ENCODE results near the gene DGLUCY.
"Not testable (repeated sequence)": the region's sequence is repeated elsewhere in the genome, so short reads cannot be mapped to it uniquely, and the experiment has no call there.

DGLUCY gene

DNA sequence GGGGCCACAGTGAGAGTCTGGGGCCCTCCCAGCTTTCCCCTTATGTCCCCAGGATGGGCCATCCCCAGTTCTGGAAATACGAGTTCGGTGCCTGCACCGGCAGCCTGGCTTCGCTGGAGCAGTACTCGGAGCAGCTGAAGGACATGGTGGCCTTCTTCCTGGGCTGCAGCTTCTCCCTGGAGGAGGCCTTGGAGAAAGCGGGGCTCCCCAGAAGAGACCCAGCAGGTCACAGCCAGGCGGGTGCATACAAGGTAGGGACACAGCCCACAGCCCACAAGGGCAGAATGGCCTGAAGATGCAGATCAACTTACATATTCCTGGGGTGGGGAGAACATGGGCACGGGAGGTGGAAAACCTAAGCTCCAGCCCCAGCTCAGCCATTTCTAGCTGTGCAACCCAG lies 56.1 kb downstream of the DGLUCY start:
- DNase-seq (ENCODE audit: low read depth) = no peak

DNA sequence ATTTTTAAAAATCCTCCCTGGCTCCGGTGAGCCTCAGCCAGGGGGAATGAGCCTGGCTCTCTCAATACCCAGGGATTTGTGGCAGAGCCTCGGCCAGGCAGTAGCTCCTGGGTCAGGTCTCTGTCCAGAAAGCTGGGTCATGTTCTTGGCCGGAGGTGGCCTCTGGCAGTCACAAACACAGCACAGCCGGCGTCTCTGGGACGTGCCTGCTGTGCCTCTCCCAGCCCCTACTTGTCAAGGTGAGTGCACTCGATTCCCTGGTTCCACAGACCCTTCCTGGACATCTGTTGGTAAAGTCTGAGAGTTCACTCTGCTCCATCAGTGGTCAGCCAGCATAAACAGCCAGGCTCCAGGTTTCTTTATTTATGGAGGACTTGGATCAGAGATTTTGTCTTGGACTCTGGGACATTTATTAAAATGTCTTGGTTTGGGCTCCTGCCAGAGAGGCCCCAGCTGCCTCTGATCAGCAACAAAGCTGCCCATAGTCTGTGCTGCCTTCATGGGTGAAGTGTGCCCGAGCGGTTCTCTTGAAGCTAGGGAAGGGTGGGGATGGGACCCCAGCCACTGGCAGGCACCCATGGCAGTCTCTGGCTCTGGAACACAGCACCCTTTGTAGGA lies 56.7 kb downstream of the DGLUCY start:
- no peak for DNase-seq (ENCODE audit: low read depth)

DNA sequence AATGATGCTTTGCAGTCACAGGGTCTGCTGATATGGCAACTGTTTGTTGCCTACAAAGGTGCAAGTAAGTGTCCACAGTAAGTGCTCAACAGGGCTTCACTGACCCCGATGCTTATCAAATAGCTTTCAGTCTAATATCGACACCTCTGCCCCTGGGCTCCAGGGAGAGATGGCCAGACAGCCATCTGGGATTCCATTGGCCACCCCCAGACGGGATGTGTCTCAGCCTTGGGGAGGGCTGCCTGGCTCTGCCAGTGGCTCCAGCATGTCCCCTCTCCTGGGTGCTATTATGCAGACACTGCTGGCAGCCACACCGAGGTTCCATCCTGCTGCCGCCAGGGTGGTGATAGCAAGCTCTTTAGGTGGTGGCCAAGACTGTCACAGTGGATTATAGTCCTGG lies 57.4 kb downstream of the DGLUCY start:
- no peak for DNase-seq (ENCODE audit: low read depth)

DNA sequence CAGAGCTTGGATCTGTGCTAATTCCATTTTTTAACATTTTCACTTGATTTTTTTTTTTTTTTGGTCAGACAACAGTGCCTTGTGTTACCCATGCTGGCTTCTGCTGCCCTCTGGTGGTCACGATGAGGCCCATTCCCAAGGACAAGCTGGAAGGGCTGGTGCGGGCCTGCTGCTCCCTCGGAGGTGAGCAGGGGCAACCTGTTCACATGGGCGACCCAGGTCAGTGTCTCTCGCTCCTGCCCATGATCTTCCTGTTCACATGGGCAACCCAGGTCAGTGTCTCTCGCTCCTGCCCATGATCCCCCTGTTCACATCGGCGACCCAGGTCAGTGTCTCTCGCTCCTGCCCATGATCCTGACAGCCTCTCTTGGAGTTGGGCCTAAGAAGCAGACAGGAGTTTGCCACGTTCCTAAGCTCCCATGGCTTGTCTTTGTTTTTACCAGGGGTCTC lies 59.4 kb downstream of the DGLUCY start:
- peak; percentile 55 for DNase-seq (ENCODE audit: low read depth)

DNA sequence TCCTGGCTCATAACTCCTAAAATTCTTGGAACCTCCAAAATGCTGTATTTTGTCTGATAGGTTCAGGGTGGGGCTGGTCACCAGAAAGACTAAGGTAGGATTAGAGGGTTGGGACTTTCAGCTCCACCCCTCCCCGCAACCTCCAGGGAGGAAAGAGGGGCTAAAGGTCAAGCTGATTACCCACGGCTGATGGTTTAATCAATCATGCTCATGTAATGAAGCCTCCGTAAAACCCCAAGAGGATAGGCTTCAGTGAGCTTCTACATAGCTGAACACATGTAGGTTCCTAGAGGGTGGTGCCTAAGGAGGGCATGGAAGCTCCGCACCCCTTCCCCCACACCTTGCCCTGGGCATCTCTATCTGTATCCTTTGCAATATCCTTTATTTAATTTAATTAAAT lies 60.0 kb downstream of the DGLUCY start:
- DNase-seq (ENCODE audit: low read depth) = no peak

DNA sequence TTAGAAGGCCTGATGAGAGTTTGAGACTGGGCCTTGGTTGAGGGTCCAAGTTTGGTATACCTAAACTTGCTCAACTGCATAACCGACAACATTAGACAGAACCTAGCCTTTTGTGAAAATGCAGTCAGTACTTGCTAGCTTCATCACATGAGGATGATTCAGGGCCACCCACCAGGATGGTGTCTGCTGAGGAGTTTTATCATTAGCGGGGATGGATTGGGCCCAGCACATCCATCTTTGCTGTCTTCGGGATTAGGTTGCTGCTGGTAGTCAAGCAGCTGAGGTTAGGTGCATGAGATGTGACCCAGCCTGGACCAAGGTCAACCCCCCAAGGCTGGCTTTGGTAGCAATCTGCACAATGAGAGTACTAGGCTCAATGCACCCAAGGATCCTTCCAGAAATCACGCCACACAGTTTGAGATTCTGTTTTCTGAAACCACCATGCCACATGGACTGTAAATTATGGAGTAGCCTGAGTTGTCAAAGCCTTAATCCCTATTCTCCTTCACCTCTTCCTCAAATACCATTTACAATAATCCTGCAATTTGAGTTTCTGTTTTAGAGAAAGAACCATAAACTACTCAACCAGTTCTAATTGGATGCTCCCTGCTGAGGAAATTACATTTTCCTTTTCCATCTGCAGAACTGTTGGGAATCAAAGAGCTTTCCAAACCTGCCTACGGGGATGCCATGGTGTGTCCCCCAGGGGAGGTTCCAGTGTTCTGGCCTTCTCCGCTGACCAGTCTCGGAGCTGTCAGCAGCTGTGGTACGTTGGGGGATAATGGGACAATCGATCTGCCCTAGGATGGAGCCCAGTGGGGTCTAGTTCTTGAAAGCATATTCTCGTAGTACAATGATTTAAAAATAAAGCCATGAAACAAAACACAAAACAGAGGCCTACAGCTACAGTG lies 61.7 kb downstream of the DGLUCY start:
- no peak for DNase-seq (ENCODE audit: low read depth)

DNA sequence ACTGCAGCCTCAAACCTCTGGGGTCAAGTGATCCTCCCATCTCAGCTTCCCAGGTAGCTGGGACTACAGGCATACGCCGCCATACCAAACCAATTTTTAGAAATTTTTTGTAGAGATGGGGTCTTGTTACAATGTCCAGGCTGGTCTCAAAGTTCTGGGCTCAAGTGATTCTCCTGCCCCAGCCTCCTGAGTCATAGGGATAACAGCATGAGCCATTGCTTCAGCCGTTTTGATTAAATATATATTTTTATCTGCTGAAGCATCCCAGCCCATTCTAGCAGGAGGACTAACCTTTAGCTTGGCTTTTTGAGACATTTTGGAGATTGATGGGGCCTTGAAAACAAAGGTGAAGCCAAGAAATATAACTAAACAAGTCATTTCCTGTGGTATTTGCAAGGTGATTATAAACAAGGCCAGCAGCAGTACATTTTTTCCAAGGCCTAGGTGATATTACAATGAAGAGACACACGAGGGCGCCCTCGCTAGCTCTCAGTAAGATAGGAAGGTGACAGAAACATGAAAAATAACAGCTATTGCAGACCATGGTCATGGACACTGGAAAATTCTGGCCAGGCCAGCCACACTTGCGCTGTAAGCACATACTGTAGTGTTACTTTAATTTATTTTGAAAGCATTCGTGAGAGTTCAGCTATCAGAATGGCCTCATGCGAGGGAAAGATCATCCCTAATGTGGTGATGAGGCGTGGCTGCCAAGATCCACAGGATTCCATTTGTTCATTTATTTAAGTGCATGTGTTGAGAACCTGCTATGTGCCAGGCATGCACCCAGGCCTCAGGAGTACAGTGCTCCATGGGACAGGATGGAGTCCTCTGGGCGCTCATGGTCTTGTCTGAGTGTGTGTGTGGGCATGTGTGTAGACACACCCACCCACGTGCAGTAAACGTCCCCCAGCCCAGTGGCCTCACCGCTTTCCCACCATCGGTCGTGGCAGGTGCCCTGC lies 63.5 kb downstream of the DGLUCY start:
- DNase-seq (ENCODE audit: low read depth) = peak; percentile 54

DNA sequence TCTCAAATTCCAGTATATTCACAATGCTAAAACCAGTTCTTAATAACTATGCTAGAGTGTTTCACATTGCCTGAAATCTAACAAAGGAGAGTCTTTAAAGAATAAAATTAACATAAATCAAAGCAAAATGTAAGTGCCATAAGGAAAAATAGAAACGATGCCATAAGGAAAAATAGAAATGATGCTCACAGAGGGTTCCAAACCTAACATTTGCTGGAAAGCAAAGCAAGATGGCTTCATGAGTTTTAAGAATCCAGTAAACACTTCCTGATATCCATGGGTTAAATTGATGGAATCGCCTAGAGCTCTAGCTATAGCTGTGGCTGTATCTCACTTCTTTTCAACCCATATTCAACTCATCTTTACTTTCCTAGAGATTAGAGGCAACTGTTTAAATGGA lies 66.7 kb downstream of the DGLUCY start:
- DNase-seq (ENCODE audit: low read depth) = no peak

DNA sequence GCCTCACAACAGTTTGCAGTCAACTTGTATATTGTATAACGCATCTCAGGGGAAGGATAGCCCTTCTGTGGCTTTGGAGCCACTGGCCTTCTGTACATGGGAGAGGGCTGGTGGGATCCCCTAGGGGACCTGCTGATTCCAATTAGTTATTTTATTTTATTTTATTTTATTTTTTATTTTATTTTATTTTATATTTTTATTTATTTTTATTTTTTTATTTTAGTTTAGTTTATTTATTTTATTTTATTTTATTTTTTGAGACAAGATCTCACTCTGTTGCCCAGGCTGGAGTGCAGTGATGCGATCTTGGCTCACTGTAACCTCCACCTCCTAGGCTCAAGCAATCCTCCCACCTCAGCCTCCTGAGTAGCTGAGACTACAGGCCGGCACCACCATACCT lies 68.9 kb downstream of the DGLUCY start:
- not testable (repeated sequence) for DNase-seq (ENCODE audit: low read depth)

DNA sequence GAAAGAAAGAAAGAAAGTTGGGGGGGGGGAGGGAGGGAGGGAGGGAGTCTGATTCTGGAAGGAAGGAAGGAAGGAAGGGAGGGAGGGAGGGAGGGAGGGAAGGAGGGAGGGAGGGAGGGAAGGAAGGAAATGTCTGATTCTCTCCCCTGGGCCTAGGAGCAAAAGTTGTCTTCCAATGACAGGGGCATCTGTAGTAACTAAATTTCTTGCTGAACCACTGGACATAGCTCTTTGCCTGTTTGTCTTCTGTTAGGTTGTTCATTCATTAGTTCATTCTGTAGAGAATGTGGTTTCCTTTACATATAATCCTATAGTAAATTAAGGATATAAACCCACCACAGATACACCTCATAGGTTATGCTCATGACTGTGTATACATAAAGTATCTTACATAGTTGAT lies 70.7 kb downstream of the DGLUCY start:
- no peak for DNase-seq (ENCODE audit: low read depth)

DNA sequence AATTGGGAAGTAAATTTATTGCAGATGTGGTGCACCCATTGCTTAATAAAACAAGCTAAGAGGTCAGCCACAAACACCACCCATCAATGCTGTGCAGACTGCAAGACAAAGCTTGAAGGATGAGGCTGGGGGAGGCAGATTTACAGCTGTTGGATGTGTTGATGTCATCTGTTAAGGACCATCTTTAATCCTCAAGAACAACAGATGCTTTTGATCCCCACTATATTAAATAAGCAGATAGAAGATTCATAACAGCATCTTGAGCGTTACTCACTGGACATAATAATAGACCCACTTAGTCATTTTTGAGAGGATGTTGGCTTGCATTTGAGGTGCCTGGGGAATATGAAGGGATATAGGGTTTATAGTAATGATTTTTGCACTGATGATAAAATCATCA lies 71.8 kb downstream of the DGLUCY start:
- peak; percentile 58 for DNase-seq (ENCODE audit: low read depth)

DNA sequence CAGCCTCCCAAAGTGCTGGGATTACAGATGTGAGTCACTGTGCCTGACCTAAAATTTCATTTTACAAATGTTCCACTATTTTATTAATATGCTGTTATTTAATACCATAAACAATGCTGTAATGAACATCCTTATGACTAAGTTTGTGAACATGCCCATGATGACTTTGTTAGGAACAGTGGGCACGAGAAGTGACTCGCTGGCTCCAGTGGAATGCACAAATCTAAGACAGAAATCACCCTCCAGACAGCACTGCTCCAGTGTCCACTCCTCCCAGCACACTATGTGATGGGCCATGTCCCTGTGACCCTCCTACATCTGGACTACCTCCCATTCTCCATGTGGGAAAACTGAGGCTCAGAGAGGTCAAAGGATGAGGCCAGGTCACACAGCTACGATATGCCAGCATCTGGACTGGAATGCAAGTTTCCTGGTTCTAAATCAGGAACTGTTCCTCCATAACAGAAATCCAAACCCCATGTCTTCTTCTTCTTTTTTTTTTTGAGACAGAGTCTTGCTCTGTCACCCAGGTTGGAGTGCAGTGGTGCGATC lies 72.7 kb downstream of the DGLUCY start:
- DNase-seq (ENCODE audit: low read depth) = peak; percentile 49

DNA sequence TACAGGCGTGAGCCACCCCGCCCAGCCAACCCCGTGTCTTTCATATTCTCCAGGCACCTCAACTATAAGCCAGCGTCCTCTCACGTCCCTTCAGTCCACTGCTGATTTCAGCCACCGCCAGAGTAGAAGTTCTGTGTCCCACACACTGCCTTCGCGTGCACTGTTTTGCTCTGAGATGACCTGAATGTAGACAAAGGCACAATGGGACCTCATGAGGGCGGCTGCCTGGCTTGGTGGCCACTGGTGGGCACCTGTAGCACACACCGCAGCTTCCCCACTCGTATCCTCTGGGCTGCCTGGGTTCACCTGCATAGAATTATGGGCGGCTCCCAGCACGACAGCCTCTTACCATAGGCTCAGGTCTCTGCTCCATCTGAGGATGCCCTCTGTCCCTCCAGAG lies 73.4 kb downstream of the DGLUCY start:
- no peak for DNase-seq (ENCODE audit: low read depth)

DNA sequence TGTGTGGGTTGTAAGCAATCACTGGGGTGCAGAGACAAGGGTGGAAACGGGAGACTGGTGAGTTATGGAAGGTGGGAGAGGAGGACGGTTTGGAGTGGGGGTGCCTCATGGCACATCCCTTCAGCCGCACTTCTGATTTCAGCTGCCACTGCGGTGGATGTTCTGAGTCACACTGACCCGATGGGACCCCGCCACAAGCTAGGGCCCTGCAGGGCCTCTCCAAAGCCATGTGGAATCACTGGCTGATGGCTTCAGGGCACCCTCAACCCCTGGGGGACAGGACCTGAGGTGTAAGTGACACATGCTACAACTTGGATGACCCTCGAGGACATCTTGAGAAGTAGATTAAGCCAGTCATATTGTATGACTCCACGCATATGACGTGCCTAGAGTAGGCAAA lies 77.0 kb downstream of the DGLUCY start:
- no peak for DNase-seq (ENCODE audit: low read depth)

DNA sequence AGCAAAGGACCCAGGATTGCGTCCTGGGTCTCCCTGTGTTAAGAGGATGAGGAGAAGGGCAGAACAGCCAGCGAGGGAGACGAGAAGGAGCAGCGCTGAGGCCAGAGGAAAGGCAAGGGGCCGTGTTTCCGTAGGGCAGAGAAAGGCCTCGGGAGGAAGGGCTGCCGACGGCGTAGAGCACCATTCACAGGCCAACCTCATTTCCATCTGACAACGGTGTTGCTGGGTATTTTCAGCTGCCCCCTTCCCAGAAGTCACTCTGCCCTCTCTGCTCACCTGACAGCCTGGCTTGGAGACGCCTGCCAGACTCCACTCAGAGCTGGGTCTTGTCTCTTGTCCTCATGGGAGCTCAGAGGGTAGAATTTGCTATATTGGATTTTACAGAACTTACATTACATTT lies 79.2 kb downstream of the DGLUCY start:
- DNase-seq (ENCODE audit: low read depth) = no peak

DNA sequence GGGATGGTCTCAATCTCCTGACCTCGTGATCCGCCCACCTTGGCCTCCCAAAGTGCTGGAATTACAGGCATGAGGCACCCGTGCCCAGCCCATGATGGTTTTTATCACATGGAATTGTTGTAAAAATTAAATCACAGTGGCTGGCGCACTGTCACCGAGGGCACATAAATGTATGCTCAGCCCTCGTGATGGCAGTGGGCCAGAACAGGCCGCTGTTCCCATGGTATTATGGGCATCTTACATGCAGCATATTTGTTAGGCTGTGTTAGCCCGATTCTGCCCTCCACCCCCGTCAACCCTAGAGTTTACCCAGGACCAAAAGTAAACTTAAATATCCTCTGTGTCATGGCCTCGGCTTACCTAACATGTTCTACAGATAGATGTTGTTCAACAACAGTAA lies 82.0 kb downstream of the DGLUCY start:
- DNase-seq (ENCODE audit: low read depth) = no peak

DNA sequence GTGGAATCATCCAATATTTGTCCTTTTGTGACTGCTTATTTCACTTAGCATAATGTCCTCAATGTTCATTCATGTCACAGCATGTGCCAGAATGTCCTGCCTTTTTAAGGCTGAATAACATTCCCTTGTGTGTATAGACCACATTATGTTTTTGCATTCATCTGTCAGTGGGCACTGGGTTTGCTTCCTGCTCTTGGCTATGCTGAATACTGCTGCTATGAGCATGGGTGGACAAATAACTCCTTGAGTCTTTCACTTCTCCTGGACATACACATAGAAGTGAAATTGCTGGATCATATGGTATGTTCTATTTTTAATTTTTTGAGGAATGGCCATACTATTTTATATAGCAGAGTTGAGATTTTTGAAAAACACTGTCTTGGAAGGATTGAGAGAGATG lies 83.8 kb downstream of the DGLUCY start:
- no peak for DNase-seq (ENCODE audit: low read depth)

DNA sequence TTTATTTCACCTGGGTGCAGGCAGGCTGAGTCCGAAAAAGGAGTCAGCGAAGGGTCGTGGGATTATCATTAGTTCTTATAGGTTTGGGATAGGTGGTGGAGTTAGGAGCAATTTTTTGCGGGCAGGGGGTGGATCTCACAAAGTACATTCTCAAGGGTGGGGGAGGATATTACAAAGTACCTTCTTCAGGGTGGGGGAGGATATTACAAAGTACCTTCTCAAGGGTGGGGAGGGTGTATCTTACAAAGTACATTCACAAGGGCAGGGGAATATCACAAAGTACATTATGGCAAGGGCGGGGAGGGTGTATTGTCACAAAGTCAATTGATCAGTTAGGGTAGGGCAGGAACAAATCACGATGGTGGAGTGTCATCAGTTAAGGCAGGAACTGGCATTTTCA lies 86.9 kb downstream of the DGLUCY start:
- DNase-seq (ENCODE audit: low read depth) = not testable (repeated sequence)

DNA sequence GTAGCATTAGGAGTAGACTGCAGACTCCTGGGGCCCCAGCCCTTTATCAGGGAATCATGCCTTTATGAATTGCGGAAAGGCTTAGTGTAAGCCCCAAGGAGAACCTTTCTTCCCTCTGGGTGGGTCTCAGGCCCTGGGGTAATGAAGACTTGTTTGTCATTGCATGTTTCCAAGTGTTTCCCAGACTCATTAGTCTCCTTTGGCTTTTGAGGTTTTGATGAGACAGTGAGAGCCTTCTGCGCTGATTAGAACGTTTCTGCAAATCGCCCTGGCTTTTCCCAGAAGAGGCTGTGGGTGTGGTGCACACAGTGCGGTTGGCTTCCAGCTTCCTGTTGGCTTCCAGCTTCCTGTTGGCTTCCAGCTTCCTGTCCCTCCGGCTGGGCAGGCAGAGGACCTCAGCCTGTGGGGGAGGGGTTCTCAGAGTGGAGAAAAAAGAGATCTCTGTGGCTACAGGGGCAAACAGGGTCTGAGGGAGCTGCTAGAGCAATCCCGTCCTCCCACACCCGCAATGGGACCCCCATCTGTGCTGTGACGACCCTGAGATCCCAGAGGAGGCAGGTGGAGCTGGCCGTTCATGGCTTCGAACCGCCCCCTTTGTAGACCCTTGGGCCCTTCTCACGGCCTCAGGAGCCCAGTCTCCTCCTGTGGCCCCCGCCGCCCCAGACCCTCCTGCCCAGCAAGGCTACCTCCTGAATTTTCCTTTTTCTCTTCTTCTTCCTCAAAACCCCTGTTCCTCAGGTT lies 88.5 kb downstream of the DGLUCY start:
- DNase-seq (ENCODE audit: low read depth) = peak; percentile 40

DNA sequence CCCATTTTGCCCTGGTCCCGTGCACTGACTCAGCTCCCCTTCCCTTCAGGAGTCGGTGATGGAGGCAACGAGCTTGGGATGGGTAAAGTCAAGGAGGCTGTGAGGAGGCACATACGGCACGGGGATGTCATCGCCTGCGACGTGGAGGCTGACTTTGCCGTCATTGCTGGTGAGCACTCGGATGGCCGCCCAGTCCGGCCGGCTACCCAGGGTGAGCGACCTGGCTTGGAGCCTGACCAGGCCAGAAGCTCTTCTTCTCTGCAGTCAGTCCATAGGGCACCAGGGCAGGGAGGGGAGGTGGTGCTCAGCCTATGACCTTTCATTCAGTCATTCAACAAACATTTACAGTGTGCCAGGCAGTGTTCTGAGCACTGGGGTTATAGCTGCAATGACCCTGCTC lies 90.8 kb downstream of the DGLUCY start:
- DNase-seq (ENCODE audit: low read depth) = no peak

DNA sequence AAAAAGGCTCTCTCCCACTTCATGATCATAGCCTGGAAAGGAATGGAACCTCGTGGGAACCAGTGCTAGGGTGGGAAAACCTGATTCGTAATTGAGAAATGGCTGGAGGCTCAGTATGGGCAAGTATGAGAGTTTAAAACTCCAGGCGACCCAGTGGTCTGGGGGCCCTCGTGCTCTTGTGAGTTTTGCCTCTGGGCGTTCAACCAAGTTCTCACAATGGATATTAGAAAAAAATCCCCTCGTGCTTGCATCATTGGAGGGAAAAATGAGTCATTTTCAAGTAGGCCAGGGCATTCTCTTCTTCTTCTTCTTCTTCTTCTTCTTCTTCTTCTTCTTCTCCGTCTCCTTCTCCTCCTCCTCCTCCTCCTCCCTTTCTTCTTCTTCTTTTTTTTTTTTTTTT lies 91.6 kb downstream of the DGLUCY start:
- peak; percentile 6 for DNase-seq (ENCODE audit: low read depth)

Measured in stromal cell of bone marrow (primary cell).